ENCODE results near the gene SYT6.

- no peak for TF ChIP-seq CTCF (conservative IDR thresholded peaks at IDR 0.05; ENCODE audit: low read length)
- TF ChIP-seq EZH2phosphoT487 (IDR thresholded peaks at IDR 0.05; ENCODE audit: borderline replicate concordance, low read depth, low read length): no peak
These were observed 62.0 kb downstream of the SYT6 start for GRCh38 chr1:114091711-114092110.

Measured in OCI-LY7 (cell line).